GM21717 (cell line): ENCODE measurements around the gene ACR.
"Not testable (repeated sequence)": the region's sequence is repeated elsewhere in the genome, so short reads cannot be mapped to it uniquely, and the experiment has no call there.

Experiments used
- ATAC-seq: cut with Tn5 transposase; IDR thresholded peaks from one replicate; pipeline ENCODE4 v1.9.1; 2021; ENCODE audit warnings: mild to moderate bottlenecking, moderate library complexity; ENCODE audit not compliant: unreplicated experiment

Gene ACR

DNA sequence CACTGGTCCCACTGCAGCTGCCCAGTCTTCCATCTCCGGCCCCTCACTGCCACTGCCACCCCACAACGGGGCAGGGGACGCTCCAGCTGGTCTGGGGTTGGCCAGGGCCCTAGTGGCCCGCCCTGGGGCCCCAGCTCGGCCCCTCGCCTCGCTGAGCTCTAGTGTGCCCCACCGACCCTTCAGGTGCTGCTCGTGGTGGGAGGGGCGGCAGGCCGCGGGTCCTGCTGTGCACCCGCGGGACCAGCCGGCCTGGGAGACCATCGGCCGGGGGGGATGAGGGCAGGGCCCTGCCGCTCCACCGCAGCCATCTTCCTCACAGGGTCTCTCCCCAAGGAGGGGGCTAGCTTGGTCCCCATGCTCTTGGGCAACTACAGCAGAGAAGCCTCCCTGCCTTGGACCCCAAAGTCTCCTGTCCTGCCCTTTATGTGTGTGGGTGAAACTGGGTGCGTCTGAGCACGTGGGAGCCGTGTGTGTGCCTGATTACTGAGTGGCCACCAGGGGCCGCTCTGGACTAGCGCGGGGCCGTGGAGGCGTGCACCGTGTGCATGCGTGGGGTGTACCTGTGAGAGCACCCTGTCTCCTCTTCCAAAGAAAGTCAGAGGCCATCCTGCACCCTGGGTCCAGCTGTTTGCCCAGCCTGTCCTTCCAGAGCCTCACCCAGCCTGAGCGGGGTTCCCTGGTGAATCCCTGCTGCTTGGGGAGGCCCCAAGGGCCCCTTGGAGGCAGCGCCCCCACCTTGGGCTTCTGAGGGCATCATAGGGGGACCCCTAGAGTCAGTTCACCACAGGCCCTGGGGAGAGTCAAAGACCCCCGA, 6.0 kb upstream of the ACR start:
- ATAC-seq, result no peak

DNA sequence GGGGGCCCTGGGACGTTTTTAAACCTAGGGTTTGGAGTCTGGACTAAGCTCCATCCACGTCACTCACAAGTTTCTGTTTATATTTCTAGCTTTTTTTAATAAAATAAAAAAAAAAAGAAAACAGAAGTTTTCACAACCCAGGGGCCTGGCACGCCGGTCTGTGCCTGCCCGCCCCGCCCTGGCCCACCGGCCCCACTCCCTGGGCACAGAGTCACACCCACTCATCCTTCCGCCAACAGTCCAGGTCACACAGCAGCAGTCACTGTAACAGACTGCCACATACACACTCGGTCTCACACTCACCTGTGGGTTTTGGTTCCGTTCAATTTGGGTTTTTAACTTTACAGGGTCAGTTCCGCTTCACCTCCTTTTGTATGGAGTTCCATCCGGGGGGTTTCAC, 5.3 kb upstream of the ACR start:
- no peak for ATAC-seq

DNA sequence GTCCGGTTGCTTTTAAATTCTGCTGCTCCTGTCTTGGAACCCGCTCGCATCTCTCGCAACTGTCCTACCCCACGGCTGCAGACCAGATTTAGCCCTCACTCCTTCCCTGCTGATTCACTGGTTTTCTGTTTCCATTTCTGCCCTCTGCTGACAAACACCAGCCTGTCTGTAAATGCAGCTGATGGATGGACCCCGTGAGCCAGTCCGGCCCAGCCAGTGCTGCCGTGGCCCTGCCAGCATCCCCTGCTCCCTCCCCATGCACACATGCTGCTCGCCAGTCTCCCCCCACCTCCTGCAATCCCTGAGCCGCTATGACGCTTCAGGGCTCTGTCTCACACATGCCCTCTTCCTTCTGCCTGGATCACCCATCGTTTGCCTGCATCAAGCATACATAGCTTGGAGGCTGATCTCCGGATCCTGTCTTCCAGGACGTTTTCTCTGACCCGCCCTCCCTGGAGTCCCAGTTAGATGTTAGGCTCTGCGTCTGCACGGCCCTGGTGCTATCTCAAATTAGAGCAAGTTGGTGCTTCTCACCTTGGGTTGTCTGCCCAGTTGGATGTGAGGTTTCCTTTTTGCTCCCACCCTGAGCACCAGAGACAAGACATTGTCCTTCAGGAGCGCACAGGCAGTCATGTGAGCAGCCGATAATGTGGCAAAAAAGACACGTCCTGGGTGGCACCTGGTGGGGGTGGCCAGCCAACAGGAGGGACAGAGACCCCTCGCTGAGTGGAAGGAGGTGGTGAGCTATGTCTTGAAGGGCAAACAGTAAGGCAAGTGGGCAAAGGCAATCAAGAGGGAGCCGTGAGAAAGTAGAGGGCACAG, 4.3 kb upstream of the ACR start:
- no peak for ATAC-seq

DNA sequence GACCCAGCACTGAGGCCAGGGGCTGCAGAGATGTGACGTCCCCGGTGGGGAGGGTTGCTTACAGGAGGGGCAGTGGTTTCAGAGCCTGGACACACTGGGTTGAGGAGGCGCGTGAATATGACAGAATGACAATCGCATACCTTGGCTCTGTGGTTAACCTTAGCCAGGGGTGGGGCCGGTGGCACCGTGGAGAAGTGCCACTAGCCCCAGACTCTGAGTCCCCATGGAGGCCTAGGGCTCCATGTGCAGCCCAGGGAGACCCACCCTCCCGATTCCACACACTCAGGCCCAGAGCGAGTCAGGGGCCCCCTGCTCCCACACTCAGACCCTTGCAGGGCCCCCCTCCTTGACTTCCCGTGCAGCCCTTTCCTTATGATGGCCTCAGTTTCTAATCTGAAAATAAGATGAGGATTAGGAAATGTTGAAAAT, 3.6 kb upstream of the ACR start:
- ATAC-seq, result no peak

DNA sequence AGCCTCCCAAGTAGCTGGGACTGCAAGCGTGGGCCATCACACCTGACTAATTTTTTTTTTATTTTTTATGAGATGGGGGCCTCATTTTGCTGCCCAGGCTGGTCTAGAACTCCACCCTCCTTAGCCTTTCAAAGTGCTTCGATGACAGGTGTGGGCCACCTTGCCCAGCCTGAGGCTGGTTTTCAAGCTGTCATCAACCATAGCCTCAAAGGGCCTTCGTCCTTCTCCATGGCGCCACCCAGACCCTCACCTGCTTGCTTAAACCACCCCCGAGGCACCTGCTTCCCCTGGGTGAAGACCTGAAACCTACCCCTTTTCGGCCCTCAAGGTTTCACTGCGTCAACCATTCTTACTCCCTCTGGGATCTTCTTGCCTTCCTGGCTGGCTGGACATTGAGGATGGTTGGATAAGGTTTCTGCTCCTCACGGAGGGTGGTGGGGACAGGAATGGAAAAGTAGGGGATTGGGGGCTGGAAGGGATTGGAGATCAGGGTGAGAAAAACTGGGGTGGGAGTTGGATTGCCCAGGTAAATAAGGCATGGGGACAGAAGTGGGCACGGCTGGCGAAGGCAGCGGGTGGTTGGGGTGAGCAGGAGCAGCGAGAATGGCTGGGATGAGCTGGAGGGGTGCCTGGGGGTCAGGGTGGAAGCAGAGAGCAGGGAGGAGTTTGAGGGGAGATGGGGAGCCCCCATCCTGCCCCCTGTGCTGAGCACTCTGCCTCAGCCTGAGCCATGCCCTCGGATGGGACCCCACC, 2.8 kb upstream of the ACR start:
- ATAC-seq, result no peak

DNA sequence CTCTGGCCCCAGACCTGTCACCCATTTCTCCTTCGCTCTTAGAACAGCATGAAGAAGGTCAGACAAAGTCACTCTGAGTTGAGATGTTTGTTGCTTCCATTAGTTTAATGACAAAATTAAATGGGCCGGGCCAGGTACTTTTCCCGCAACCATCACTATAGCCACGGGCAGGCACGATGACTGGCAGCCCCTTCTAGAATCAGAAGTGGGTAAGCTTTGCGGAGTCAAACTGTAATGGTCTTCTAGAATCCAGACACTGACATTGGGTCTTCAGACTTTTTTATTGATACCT, 2.3 kb upstream of the ACR start:
- ATAC-seq, result no peak

DNA sequence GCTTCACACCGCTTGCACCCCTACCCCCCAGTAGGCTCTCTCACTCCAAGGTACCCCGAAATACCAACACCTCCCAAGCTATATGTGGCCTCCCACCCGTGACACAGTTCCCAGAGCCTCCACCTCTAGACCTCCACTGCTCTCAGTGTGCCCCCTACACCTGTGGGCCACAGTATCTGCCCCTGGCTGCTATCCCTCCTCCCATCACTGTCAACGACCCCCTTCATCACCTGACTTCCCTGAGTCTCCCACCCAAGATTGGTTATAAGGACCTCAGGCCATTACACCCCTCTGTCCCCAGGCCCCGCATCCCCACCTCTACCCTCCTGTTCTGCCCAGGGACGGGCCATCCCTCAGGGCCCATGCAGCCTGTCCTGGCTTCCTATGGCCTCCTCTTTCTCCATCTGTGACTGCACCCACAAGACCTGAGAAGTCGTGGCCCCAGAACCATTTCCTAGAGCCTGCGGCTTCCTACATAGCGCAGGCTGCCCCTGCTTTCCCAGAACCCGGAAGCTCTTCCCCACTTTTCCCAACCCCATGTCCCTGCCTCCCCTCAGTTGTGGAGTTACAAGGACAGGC, 734 bp downstream of the ACR start:
- ATAC-seq, result no peak

DNA sequence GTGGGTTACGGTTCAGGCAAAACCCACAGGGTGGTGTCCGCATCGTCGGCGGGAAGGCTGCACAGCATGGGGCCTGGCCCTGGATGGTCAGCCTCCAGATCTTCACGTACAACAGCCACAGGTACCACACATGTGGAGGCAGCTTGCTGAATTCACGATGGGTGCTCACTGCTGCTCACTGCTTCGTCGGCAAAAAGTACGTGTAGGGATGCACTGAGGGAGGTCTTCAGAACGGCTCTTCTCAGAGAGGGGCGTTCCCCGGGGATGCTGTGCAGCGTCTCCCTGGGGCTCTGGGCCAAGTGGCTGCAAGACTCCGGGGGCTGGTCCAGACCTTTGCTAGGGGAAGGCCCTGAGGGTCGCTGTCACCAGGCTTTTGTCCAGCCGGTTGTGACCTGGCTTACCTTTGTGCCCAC, 1.3 kb downstream of the ACR start:
- no peak for ATAC-seq

DNA sequence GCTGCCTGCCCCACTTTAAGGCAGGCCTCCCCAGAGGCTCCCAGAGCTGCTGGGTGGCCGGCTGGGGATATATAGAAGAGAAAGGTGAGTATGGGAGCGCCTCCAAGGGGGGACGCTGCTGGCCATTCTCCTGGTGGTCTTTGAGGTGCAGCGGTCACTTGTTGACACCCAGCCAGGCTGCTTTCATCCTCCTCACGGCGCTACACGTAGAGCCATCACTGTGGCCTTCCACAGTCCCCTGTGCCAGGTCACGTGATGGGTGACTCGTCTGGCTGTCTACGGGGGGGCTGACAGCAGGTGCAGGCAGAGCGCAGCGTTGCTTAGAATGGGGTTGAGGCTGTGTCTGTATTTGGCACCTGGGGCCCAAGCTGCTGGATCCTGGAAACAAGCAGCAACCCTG, 1.9 kb downstream of the ACR start:
- ATAC-seq, result no peak

DNA sequence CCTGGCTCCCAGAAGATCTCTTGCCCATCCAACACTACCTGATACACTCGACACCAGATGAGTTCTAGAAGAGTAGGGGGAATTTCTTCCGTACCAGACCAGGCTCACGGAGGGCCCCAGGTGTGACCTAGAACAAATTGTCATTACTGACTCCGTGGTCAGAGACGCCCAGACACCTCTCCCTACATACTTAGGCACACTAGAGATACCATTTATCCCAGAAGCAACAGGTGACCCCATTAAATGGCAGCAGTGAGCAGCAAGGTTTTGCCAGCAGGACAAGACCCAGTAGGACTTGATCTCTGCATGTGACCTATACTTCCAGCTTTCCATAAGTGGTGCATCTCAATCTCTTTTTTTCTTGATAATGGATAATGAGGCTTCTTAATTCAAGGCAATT, 2.7 kb downstream of the ACR start:
- not testable (repeated sequence) for ATAC-seq

DNA sequence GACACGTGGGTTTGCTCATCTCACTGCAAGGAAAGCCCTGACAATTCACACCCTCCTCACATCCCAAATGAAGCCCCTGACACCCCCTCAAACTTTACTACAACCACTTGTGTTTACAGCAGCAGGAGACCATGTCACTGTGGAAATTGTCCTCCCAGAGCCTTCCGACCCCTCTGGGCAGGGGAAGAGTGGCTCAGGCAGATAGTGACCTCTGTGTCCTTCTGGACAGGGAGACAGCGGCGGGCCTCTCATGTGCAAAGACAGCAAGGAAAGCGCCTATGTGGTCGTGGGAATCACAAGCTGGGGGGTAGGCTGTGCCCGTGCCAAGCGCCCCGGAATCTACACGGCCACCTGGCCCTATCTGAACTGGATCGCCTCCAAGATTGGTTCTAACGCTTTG, 6.4 kb downstream of the ACR start:
- not testable (repeated sequence) for ATAC-seq

DNA sequence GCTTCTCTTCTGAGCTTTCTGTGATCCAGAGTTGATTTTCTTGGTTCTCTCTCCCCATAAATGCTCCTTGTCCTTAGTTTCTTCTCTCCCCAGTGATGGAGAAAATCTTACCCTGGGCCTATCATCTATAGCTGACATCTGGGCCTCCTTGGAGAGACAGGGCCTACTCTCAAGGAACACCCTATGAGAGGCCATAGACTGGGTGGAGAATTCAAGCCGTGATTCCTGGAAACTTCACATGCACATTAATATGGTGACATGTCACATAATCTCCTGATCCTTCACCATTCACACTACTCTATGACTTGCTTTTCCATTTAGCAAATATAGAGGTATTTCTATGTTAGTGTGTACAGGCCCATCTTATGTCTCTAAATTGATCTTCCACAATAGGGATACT, 9.5 kb downstream of the ACR start:
- not testable (repeated sequence) for ATAC-seq

DNA sequence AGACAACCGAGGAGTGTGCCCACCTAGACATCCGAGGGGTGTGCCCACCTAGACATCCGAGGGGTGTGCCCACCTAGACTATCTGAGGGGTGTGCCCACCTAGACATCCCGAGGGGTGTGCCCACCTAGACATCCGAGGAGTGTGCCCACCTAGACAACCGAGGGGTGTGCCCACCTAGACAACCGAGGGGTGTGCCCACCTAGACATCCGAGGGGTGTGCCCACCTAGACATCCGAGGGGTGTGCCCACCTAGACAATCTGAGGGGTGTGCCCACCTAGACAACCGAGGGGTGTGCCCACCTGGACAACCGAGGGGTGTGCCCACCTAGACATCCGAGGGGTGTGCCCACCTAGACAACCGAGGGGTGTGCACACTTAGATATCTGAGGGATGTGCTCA, 10.6 kb downstream of the ACR start:
- ATAC-seq, result not testable (repeated sequence)

DNA sequence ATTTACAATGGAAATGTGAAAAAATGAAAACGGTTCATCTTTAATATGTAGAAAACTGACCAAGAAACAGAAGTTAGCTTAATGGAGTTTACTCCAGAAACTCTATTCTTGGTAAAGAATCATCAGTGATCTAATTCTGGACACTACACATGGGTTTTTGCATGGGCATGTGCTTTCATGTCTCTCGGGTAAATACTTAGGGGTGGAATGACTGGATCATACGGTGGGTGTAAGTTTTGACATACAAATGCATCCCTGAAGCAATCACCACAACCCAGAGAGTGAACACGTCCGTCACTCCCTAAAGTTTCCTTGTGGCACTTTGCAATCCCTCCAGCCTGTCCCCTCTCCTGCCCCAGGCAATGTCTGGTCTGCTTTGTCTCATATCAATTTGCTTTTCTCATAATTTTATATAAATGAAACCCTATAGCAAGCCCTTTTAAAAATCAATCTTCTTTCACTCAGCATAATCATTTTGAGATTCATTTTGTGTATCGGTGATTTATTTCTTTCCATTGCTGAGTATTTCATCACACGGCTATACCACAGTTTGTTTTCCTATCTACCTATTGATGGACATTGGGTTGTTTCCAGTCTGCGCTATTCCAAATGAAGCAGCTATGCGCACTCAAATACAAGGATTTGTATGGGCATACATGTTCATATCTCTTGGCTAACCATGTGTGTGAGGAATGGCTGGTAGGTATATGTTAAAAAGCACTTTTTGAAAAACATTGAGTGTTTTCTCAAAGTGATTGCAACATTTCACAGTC, 11.5 kb downstream of the ACR start:
- not testable (repeated sequence) for ATAC-seq

DNA sequence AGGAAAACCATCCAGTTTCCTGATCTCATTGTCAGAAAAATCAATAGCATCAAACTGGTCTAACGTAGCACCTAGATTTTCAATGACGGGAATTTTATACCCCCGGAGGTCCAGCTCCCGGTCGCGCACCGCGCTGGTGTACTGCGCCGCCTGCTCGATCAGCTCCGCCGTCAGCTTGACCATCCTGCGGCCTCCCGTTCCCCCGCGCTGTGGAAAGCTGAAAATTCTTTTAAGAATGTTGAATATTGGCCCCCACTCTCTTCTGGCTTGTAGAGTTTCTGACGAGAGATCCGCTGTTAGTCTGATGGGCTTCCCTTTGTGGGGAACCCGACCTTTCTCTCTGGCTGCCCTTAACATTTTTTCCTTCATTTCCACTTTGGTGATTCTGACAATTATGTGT, 17.2 kb downstream of the ACR start:
- ATAC-seq, result not testable (repeated sequence)

DNA sequence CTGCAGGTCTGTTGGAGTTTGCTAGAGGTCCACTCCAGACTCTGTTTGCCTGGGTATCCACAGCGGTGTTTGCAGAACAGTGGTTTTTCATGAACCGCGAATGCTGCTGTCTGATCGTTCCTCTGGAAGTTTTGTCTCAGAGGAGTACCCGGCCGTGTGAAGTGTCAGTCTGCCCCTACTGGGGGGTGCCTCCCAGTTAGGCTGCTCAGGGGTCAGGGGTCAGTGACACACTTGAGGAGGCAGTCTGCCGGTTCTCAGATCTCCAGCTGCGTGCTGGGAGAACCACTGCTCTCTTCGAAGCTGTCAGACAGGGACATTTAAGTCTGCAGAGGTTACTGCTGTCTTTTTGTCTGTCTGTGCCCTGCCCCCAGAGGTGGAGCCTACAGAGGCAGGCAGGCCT, 18.4 kb downstream of the ACR start:
- ATAC-seq, result not testable (repeated sequence)

DNA sequence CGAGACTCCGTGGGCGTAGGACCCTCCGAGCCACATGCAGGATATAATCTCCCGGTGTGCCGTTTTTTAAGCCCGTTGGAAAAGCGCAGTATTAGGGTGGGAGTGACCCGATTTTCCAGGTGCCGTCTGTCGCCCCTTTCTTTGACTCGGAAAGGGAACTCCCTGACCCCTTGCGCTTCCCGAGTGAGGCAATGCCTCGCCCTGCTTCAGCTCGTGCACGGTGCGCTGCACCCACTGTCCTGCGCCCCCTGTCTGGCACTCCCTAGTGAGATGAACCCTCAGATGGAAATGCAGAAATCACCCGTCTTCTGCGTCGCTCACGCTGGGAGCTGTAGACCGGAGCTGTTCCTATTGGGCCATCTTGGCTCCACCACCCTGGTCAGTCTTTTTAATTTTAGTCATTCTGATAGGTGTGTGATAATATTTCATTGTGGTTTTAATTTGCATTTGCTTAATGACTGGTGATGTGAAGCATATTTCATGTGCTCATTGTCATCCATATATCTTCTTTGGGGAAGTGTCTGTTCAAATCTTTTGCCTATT, 19.0 kb downstream of the ACR start:
- not testable (repeated sequence) for ATAC-seq

DNA sequence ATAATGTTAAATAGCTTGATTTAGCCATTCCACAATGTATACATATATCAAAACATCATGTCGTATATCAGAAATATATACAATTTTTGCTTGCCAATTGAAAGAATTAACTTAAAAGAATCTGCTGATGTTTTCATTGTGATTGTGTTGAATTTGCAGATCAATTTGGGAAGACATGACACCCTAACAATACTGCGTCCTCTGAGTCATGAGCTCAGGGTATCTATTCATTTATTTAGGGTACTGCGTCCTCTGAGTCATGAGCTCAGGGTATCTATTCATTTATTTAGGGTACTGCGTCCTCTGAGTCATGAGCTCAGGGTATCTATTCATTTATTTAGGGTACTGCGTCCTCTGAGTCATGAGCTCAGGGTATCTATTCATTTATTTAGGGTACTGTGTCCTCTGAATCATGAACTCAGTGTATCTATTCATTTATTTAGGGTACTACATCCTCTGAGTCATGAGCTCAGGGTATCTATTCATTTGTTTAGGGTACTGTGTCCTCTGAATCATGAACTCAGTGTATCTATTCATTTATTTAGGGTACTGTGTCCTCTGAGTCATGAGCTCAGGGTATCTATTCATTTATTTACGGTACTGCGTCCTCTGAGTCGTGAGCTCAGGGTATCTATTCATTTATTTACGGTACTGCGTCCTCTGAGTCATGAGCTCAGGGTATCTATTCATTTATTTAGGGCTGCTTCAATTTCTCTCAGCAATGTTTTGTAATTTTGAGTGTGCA, 21.8 kb downstream of the ACR start:
- not testable (repeated sequence) for ATAC-seq

DNA sequence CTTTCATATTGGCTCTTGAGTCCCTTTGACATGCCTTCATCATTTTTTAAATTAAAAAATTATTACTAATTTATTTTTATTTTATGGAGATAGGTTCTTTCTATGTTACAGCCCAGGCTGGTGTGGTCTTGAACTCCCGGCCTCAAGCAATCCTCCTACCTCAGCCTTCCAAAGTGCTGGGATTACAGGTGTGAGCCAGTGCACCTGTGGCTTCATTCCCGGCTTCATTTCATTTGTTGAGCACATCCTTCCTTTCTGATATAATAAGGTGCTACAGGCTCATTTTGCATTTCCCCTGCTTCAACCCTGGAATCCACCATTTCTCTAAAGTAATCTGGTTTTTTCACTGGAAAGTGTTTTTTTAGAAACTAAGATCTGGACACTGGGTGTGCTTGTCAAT, 23.8 kb downstream of the ACR start:
- not testable (repeated sequence) for ATAC-seq
